SU-DHL-6 (cell line): Measurements from ENCODE around the gene HSPA1B.

ENCODE experiments used
- EZH2phosphoT487 ChIP-seq: fragments of 200-600 bp; sonication (generic), shearing (Covaris generic); conservative IDR thresholded peaks from 2 replicates; pipeline ENCODE4 v1.6.1; 2018; ENCODE audit warnings: mild to moderate bottlenecking, antibody characterized with exemption, low read length, moderate library complexity, mixed read lengths
- TF ChIP-seq, protein P1 (sequence below): fragments of 200-600 bp; sonication (generic); IDR thresholded peaks from one replicate; pipeline ENCODE4 v1.5.1; 2017; ENCODE audit warnings: antibody characterized with exemption, mild to moderate bottlenecking, low read length, moderate library complexity; ENCODE audit not compliant: insufficient read depth, poor library complexity, severe bottlenecking

DNA sequence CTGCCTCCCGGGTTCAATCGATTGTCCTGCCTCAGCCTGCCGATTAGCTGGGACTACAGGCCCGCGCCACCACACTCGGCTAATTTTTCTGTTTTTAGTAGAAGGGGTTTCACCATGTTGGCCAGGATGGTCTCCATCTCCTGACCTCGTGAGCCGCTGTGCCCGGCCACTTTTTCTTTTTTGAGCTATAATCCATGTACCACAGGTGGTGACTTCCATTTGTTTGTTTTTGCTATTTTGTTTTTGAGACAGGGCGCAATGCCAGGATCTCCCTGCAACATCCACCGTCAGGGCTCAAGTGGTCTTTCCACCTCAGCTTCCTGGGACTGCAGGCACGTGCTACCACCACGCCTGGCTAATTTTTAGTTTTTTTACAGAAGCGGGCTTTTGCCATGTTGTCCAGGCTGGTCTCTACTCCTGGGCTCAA, 8.5 kb downstream of the HSPA1B start:
- TF ChIP-seq, protein P1, sequence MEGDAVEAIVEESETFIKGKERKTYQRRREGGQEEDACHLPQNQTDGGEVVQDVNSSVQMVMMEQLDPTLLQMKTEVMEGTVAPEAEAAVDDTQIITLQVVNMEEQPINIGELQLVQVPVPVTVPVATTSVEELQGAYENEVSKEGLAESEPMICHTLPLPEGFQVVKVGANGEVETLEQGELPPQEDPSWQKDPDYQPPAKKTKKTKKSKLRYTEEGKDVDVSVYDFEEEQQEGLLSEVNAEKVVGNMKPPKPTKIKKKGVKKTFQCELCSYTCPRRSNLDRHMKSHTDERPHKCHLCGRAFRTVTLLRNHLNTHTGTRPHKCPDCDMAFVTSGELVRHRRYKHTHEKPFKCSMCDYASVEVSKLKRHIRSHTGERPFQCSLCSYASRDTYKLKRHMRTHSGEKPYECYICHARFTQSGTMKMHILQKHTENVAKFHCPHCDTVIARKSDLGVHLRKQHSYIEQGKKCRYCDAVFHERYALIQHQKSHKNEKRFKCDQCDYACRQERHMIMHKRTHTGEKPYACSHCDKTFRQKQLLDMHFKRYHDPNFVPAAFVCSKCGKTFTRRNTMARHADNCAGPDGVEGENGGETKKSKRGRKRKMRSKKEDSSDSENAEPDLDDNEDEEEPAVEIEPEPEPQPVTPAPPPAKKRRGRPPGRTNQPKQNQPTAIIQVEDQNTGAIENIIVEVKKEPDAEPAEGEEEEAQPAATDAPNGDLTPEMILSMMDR = no peak
- no peak for TF ChIP-seq EZH2phosphoT487
